Activated gamma-delta T cell treated with Interleukin-2 at 50 U/mL for 16 hours (primary cell): ENCODE data around the gene NDST1.

Source experiments
- DNase-seq: peaks from one replicate; pipeline ENCODE4 v3.0.0-alpha.2; 2020

Gene NDST1

DNA sequence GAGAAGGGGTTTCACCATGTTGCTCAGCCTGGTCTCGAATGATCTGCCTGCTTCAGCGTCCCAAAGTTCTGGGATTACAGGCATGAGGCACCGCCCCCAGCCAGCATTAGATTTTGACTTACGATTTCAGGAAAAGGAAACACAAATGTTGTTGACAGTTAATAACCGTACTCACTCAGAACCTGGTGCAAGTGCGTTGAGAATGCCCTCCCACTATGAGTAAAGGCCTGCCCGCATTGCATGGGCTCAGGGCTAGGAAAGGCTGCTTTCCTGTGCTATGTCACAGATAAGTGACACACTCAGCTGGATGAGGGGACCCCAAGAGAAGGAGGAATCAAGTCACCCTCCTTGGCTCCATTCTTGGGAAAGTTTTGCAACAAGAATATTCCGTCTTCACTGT is 42.4 kb downstream of the NDST1 start:
- DNase-seq: no peak

DNA sequence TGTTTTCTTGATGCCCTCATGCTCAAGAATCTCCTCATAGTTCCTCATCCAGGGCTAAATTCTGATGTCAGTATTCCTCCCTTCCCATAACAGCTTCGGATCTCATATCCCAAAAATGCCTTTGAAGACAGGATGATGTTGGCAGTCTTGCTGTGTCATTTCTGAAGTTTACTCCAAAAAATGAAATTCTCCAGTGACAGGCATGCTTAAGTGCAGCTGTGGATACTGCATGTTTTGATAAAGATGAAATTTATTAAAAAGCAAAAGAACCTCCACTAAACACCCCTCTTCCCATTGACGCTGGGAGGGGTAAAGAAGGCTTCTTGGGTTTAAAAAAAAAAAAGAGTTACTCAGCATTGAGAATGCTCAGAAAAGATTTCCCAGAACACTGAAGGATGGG is 43.1 kb downstream of the NDST1 start:
- no peak for DNase-seq

DNA sequence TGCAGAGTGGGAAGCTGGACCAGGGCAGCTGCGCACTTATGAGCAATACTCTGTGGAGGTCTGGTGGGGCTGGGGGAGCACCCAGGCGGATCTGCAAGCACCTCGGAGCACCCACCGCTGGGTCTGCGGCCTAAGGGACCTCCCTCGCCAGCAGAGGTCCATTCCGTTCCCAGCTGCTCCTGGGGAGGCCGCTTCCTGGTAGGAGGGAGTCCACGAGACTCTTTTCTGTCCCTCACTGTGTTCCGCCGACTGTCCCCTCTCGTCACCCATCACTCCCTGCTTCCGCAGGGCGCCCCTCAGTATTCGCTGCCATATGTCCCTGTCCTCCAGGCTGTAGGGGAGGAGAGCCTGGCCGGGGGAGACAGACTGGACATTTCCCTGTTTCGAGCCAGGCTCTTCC is 45.5 kb downstream of the NDST1 start:
- no peak for DNase-seq

DNA sequence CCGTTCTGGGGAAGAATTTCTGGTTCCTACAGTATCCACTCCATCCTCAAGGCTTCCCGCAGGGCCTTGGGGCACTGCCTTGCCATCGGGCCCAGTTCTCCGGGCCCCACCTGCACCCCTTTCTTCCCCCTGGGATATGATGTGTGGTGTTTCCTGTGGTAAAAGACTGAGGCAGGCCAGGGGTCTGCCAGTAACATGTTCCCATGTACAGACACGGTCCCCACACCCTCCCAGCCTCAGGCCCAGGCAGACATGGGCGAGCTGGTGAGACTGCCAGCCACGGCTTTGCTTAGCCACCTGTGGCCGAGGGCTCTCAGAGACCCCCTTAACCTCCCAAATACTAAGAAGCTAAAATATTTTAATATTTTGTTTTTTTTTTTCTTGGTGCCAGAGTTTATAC is 46.0 kb downstream of the NDST1 start:
- no peak for DNase-seq

DNA sequence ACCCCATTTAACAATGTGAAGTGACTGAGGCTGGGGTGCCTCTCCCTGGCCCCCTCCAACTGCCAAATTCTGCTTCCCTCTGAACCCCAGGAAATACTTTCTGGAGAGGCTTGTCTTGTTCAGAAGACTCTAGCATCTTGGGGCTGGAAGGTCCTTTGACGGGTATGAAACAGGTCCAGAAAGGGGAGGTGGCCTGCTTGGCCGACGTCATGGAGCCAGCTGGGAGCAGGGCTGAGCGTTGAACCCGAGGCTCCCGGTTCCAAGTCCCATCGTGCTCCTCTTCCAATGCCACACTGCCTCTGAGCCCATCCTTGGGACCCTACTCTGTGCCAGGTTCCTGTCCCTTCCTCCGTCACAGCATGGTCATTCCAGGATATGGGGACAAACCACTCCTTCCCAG is 46.9 kb downstream of the NDST1 start:
- DNase-seq: no peak

DNA sequence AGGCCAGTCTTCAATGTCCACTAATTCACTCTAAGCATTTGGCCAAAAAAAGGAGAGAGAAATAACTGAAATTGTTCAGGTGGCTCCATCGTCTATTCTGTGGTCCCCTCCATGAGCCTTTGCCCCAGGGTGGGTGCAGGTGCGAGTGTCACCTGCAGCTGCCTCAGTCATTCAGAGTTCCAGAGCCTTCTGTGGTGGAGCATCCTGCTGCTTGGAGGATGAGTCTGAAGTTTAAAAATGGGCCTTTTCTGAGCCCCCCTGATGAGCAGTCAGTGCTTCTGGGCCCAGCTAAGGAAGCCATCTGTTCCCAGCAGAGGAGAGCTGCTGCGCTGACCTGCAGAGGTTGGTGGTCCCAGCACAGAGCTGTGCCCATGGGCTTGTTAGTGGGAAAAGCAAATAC is 48.2 kb downstream of the NDST1 start:
- no peak for DNase-seq

DNA sequence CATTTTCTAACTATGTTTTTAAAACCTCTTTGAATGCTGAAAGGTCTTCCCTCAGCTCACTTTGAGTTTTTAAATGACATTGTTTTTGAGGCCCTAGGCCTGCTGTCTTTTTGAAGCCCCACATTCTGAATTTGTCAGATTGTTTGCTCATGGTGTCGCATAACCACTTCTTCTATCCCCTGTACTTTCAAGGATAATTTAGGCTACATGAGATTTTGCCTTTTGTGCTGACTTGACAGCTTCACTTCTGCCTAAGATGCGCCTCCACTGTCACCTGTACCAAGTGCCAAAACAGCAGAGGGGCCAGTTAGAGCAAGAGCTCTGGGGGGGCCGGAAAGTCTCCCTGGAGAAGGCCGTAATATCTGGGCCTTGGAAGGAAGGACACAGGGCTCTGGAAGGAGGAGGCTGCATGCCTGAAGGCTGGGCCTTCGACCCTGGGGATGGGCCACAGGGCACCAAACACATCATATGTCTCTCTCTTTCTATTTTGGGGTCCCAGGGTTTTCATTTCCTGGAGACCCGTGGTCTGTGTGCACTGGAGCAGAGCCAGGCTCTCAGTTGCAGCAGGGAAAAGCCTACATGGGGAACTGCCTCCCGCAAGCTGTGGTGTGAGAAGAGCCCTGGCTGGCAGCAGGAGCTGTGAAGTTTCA is 49.1 kb downstream of the NDST1 start:
- DNase-seq: no peak

DNA sequence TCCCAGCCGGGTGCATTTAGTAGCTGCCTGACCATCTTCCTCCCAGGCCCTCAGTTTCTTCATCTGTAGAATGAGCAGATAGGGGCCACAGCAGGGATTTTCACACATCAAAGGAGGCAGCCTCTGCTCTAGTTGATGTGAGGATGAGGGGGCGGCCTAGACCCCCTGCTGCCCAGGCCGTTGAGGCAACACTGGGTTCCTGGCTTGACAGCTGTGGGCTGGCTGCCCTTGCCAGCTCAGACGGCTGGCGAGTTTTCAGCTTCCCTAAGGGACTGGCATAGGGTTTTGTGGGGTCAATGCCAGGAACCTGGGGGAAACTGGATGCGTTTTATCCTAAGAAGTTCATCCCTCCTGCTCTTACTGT is 49.6 kb downstream of the NDST1 start:
- no peak for DNase-seq

DNA sequence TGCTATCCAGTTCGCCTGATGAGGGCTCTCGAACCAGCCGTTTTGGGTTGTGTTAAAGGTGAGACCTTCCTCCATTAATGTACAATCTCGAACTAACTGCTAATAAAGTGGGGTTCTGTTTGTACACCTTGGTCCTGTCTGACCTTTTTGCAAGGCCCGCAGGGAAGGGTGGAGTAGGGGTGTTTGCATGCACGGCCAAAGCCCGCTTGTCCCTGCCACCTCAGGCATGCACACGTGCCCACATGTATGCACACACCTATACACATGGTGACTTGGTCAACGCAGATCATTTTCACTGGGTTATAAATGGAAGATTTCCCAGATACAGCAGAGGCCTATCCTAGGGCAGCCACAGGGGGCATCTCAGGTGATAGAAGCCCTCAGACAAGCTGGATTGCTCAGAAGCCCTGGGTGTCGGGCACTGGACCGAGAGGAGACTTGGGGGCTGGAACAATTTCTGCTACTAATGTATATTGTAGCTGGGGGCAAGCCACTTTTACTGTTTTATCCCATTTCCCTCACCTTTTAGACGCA is 50.2 kb downstream of the NDST1 start:
- DNase-seq: no peak

DNA sequence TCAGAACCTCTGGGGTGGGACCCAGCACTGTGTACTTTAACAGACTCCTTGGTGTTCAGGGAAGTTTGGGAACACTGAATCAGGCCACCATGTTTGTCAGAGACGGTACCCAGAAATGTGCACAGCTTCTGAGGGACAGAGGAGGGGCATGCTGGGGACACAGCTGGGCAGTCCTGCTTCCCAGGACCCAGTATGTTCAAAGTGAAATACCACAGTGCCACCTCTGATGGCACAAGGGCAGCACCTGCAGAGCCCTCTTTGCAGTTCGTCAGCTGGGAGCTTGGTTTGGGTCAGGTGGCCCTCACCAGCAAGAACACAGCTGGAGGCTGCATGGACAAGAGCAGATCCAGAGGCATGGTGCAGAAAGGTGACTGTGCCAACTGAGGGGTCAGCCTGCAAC is 51.2 kb downstream of the NDST1 start:
- no peak for DNase-seq

DNA sequence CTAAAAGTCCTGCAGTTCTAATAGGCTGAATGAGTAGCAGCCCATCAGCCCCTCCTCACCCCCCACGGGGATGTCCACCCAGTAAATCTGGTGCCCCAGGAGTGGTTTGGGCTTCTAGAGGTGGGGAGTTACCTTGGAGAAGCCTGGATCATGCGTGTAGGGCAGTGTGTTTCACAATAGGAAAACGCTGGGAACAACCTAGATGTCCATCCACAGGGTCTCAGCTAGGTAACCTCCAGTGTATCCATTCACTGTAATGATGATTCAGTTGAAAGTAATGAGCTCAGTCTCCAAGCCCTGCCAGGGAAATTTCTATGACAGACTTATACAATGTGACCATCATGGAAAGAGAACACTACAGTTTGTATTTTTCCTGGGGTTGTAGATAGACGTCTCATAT is 51.8 kb downstream of the NDST1 start:
- no peak for DNase-seq

DNA sequence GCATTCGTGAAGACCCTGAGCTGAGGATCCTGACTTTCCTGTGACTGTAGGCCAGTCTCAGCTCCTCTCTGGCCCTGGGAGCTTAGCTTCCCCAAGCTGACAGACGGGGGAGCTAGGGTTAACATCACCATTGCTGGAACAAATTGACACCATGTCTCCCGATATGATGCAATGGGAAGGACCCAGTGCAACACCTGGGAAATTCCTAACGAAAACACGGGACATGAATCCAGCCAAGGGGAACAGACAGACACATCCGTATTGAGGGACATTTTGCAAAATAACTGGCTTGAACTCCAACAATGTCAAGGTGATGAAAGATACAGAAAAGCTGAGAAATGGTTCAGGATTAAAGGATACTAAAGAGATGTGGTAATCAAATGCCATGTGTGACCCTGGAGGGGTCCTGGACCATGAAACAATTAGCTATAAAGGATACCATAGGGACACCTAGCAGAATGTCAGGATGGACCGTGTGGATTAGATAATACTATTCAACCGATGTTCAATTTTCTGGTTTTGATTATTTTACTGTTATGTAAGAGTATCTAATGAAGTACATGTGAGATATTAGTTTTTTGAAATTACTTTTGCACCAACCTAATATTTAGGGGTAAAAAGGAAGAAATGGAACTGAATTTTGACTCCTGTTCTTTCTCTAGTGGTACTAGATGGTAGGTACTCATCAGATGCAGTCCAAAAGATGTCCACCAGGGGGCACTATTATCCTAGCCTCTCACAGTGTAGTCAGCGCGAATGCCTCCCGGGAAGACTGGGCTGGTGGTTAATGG is 52.7 kb downstream of the NDST1 start:
- peak; percentile 90 for DNase-seq

DNA sequence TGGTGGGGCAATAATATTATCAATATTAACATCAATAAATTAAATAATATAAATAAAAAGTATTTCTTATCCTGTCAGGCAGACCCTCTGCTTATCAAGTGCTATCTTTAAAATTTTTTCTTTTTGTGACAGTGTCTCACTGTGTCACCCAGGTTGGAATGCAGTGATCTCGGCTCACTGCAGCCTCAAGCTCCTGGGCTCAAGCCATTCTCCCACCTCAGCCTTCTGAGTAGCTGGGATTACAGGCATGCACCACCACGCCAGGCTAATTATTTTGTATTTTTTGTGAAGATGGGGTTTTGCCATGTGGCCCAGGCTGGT is 53.2 kb downstream of the NDST1 start:
- DNase-seq: no peak

DNA sequence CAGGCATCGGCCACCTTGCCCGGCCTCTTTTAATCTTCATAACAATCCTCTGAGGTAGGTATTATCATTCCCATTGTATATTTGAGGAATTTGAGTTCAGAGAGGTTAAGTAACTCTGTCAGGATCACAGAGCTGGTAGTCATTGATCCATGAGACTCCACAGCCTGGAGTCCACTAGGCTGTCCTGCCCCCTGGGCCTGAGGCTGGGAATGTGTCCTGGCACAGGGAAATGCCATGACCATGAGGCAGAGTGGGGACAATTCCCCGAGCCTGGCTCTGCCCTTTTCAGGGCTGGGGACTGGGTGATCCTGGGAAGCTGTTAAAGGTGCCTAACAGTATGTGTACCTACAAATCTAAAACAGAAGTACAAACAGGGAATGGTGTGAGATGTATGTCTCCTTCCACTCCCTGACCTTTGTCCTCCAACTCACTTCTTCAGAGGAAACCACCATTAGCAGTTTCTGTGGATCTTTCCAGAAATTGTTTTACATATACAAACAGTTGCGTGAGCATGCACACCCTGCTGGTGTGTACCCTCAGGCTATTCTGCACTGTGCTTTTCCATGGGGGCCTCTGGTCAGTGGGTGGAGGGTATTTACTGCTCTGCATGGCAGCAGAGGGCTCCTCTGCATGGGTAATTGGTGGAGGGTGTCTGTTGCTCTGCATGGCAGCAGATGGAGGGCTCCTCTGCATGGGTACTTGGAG is 53.8 kb downstream of the NDST1 start:
- no peak for DNase-seq

DNA sequence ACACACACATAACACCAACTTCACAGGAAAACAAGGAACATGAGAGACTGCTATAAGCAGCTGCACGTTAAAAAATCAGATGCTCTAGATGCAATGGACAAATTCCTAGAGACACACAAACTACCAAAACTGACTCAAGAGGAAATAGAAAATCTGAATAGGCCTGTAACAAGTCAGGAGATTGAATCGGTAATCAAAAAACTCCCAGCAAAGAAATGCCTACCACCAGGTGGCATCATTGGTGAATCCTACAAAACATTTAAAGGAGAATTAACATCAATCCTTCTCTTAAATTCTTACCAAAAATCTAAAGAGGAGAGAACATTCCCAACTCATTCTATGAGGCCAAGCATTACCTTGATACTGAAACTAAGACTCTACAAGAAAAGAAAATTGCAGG is 54.9 kb downstream of the NDST1 start:
- DNase-seq: no peak

DNA sequence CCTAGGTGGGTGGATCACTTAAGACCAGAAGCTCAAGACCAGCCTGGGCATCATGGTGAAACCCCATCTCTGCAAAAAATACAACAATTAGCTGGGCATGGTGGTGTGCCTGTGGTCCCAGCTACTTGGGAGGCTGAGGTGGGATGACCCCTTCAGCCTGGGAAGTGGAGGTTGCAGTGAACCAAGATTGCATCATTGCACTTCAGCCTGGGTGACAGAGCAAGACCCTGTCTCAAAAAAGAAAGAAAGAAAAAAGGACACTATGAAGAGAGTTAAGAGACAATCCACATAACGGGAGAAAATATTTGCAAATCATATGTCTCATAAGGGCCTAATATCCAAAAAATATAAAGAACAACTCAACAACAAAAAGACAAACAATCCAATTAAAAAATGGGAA is 57.9 kb downstream of the NDST1 start:
- DNase-seq: no peak

DNA sequence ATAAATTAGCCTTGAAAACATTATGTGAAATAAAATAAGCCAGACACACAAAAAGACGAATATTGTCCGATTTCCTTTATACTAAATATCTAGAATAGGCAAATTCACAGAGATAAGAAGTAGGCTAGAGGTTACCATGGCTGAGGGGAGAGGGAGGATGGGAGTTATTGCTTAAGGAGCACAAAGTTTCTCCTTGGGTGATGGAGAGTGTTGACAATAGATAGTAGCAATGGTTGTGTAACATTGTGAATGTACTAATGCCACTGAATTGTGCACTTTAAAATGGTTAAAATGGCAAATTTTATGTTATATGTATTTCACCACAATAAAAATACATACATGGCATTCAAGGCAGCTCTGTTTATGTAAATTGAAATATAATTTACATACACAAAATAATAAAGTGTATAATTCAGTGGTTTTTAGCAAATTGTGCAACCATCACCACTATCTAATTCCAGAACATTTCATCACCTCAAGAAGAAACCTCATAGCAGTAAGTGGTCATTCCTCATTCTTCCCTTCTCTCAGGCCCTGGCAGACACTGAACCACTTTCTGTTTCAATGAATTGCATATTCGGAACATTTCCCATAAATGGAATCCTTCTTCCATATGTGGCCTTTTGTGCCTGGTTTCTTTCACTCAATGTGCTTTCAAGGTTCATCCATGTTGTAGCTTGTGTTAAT is 59.2 kb downstream of the NDST1 start:
- DNase-seq: no peak

DNA sequence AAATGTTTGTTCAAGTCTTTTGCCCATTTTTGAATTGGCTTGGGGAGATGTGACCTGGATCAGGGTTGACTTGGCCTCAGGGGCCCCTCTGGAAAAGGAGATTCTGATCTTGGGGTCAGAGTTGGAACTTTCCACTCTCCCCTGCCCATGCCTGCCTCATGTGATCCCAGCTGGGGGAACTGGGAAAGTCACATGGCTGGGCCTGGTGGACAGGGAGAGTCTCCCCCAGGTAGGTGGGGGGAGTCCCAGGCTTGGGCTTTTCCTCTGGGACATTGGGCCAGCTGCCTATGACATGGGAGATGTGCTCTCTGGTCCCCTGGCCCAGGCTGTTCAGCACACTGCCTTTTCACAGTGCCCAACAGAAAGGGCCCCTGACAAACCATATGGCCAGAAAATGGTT is 60.7 kb downstream of the NDST1 start:
- no peak for DNase-seq

DNA sequence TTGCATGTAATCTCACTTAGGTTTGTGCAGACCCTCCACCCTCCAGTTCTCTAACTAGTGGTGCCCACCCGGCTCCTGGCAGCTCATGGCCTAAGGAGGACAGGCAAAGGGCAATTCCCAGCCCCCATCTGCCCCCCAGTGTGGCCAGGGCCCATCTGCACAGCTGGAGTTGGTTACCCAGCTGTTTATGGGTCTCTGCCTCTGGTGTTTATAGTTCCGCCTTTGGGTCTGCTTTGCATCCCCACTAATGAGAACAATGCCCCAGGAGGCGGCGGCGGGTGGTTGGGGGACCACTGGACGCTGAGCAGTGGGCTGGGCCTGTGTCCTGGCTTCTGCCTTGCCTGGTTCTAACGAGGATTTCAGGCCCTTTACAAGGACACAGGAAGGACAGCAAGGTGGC is 62.4 kb downstream of the NDST1 start:
- DNase-seq: no peak

DNA sequence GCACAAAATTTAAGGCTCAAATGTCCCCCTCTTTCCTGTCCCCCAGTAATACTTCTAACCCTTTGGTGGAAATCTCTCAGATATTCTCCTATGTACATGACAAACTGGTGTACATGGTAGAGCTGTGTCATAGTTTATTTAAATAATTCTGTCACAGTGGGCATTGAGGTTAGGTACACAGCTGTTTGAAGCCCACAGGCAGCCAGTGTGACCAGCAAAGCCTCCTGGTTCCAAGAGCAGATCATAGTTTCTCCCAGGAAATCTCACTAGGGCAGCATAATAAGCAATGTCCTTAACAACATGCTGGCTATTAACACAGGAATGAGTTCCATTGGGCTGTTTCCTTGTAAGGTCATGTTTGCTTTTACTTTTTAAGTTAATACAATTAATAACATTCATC is 63.9 kb downstream of the NDST1 start:
- no peak for DNase-seq

DNA sequence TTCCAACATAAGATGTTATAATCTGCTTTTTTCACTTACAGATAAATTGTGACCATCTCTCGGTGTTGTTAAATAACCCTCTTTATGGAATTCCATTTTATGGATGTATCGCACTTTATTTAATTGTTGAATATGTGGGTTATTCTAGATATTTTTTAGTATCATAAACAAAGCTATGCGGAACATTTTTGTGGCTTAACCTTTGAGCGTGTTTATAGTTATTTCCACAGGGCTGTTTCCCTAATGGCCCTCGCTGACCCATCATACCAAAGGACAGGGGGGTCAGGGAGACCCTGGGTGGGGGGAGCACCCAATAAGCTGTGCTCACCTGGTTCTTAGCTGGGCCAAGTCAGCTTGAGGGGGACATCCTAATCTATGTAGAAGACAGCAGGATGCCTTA is 65.3 kb downstream of the NDST1 start:
- DNase-seq: no peak

DNA sequence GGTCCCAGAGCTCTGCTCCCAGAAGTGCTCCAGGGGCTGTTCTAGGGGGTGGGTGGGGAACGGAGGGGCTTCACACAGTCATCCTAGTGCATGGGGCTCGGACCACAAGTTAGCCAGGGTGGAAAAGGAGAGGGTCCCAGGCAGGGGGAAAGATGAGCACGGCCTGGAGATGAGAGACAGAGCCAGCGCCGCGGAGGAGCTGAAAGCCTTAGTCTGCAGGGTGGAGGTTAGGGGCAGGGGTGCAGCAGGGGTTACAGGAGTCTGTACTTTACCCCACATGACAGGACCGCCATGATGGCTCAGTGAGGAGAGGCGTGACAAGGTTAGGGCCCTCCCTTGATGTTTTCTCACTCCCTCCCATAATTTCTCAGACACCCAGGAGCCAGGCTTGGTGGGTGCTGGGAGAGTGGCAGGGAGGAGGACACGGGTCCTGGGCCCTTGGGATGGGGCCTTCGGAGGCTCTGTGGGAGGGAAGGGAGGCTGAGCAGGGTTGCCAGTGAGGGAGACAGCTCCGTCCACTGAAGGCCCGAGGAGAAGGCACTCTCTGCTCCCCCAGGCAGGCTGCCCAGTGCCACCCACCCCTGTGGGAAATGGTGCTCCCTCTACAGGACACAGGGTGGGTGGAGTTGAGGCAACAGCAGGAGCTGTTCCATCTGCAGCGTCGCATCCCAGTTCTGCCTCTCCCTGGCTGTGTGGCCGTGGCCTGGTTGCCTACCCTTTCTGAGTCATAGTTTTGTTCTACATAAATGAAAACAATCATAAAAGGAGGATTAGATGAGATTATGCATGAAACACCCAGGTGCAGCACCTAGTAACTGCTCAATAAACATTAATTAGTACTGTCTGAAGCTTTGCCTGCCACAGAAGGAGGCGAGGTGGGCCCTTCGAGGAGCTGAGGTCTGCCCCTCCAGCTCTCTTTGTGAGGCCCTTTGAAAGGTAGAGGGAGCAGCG is 66.2 kb downstream of the NDST1 start:
- no peak for DNase-seq
